Measurements from ENCODE around the gene BABAM1.

BABAM1 gene

GRCh38 chr19:17266975-17267788 is at the start of gene BABAM1:
BABAM1 (plus strand) TSS chr19:17267443; CDS start chr19:17268807, 1,364 bp downstream.
- DNase-seq (ENCODE audit: low spot score) = peak; percentile 99

GRCh38 chr19:17219286-17219685 is 48.0 kb upstream of the BABAM1 start:
- DNase-seq (ENCODE audit: low spot score) = no peak

- no peak for DNase-seq (ENCODE audit: low spot score)
Measured at GRCh38 chr19:17220207-17220758, 47.0 kb upstream of the BABAM1 start.

GRCh38 chr19:17225053-17225452 is 42.2 kb upstream of the BABAM1 start:
- DNase-seq (ENCODE audit: low spot score) = no peak

- peak; percentile 94 for DNase-seq (ENCODE audit: low spot score)
Measured at GRCh38 chr19:17226002-17226933, 41.0 kb upstream of the BABAM1 start, which contains the start of gene OCEL1. OCEL1 (plus strand) TSS chr19:17226226; CDS start chr19:17226248, 22 bp downstream.

GRCh38 chr19:17227798-17228367 is 39.4 kb upstream of the BABAM1 start:
- DNase-seq (ENCODE audit: low spot score) = no peak

- DNase-seq (ENCODE audit: low spot score) = no peak
Measured at GRCh38 chr19:17229890-17230289, 37.4 kb upstream of the BABAM1 start.

- no peak for DNase-seq (ENCODE audit: low spot score)
Measured at GRCh38 chr19:17232258-17232657, 35.0 kb upstream of the BABAM1 start.

GRCh38 chr19:17234911-17235299 is 32.3 kb upstream of the BABAM1 start:
- peak; percentile 65 for DNase-seq (ENCODE audit: low spot score)

- DNase-seq (ENCODE audit: low spot score) = no peak
Measured at GRCh38 chr19:17235300-17235970, 31.8 kb upstream of the BABAM1 start.

GRCh38 chr19:17235971-17236777 is 31.1 kb upstream of the BABAM1 start:
- no peak for DNase-seq (ENCODE audit: low spot score)

GRCh38 chr19:17236811-17237543 is 30.3 kb upstream of the BABAM1 start:
- DNase-seq (ENCODE audit: low spot score) = no peak

- DNase-seq (ENCODE audit: low spot score) = no peak
Measured at GRCh38 chr19:17237747-17238706, 29.2 kb upstream of the BABAM1 start.

GRCh38 chr19:17240062-17240752 is 27.0 kb upstream of the BABAM1 start:
- DNase-seq (ENCODE audit: low spot score) = peak; percentile 89

GRCh38 chr19:17240826-17241399 is 26.3 kb upstream of the BABAM1 start:
- DNase-seq (ENCODE audit: low spot score) = no peak

- DNase-seq (ENCODE audit: low spot score) = no peak
Measured at GRCh38 chr19:17242431-17243208, 24.6 kb upstream of the BABAM1 start.

Data from HuH-7.5 (cell line).